ENCODE data around the gene UPF2. TPM values are rescaled to one million over a fixed set of nuclear protein-coding genes. Genes with fewer than 3 reads are reported as not detected.

Gene UPF2
- total and polyA plus RNA-seq, 2 of the 13 experiments (the other 11 are each of a cell fraction or from before 2014, with no cell fraction given) = 6.2 to 14.5 TPM

GRCh38 chr10:11918384-11918783 lies 124.2 kb downstream of the UPF2 start:
- Histone ChIP-seq H3K4me3 (replicated peaks in 1 of 3; ENCODE audit: insufficient read depth in 1 of 3, low read depth in 2 of 3, low read length in 3 of 3) (no peak overlapping the region), H3K36me3 (replicated peaks in 1 of 2; ENCODE audit: control insufficient read depth in 1 of 2, insufficient read depth in 2 of 2, low read length in 2 of 2) (peaks cover 7 to 29% of the 10 kb centered on the region in 2 experiments; a peak in 3 of 5 replicates), H3K9ac (ENCODE audit: insufficient read depth, low read depth, low read length) (no peak overlapping the region), H3K79me2 (ENCODE audit: insufficient read depth, low read length) (no peaks in the 10 kb centered on the region), H3K4me2 (ENCODE audit: low read depth, low read length) (no peak overlapping the region), H3K9me3 (ENCODE audit: low read length) (no peaks in the 10 kb centered on the region), H3K4me1 (ENCODE audit: insufficient read depth, low read length) (peaks cover 22% of the 10 kb centered on the region), H4K20me1 (ENCODE audit: insufficient read depth, low read length) (no peaks in the 10 kb centered on the region), H2AFZ (ENCODE audit: low read length) (no peak overlapping the region), H3K27ac (ENCODE audit: extremely low read length, insufficient read depth, low read length) (no peak overlapping the region), H3K27me3 (ENCODE audit: control insufficient read depth in 1 of 2, insufficient read depth in 2 of 2, low read length in 2 of 2) (no peaks in the 10 kb centered on the region)
- ATAC-seq = peak; percentile 24; the same call in 1 of the 3 replicates
- BruUV-seq (replicated peaks) = no TSS peak
- in situ Hi-C loops (cut with HindIII; ENCODE audit: extremely low pct_ligation_motif_present, low pct_unique_long_range_greater_than_20kb) (no loop called here), intact Hi-C loops (cut with micrococcal nuclease; ENCODE audit: unreplicated experiment) (loop anchor here (5.0 kb wide), 1 partner anchor 69 kb away; no protein-coding TSS in a partner anchor)
- TF ChIP-seq CBX5 (CRISPR knock-in tag; IDR thresholded peaks at IDR 0.05; ENCODE audit: borderline replicate concordance) (no peak), ZBTB33 (CRISPR knock-in tag; IDR thresholded peaks at IDR 0.05) (peak; percentile 33; the same call in 1 of the 2 replicates), ZBTB38 (CRISPR knock-in tag; IDR thresholded peaks at IDR 0.05) (peak; percentile 61; the same call in 1 of the 2 replicates)
- POLR2A ChIA-PET = no interaction called here
- WGBS (ENCODE audit: low lambda C conversion rate) = 68% methylated on average over 8 of the region's 8 CpGs
- FAIRE-seq = no peak
- CTCF ChIA-PET (ENCODE audit: low intra/inter-chr PET ratio, low total read pairs) = no interaction called here
- DNase-seq (ENCODE audit: low spot score) = no peak

GRCh38 chr10:11913079-11913641 lies 129.4 kb downstream of the UPF2 start:
- no peak overlapping the region for H3K9ac ChIP-seq (ENCODE audit: insufficient read depth, low read depth, low read length)
- H3K9me3 ChIP-seq (ENCODE audit: low read length) = no peaks in the 10 kb centered on the region
- H3K27me3 ChIP-seq (ENCODE audit: control insufficient read depth in 1 of 2, insufficient read depth in 2 of 2, low read length in 2 of 2) = no peaks in the 10 kb centered on the region; a peak in 1 of 5 replicates
- TF ChIP-seq ZNF687 (CRISPR knock-in tag; IDR thresholded peaks at IDR 0.05) = peak; percentile 8; the same call in 1 of the 2 replicates
- no peak for TF ChIP-seq CREB3 (CRISPR knock-in tag; IDR thresholded peaks at IDR 0.05)
- ChIA-PET POLR2A (interaction anchor here (1.2 kb wide), 1 partner anchor 15 kb away, joined by 3 read pairs; no protein-coding TSS in a partner anchor), CTCF (ENCODE audit: low intra/inter-chr PET ratio, low total read pairs) (no interaction called here)
- peak overlapping the region; percentile 64 for H2AFZ ChIP-seq (ENCODE audit: low read length)
- no peaks in the 10 kb centered on the region for H4K20me1 ChIP-seq (ENCODE audit: insufficient read depth, low read length)
- H3K36me3 ChIP-seq (replicated peaks in 1 of 2; ENCODE audit: control insufficient read depth in 1 of 2, insufficient read depth in 2 of 2, low read length in 2 of 2) = no peaks in the 10 kb centered on the region
- in situ Hi-C loops (cut with HindIII; ENCODE audit: extremely low pct_ligation_motif_present, low pct_unique_long_range_greater_than_20kb) = no loop called here
- no peak overlapping the region for H3K27ac ChIP-seq (ENCODE audit: extremely low read length, insufficient read depth, low read length)
- WGBS (ENCODE audit: low lambda C conversion rate) = 40% methylated on average over 8 of the region's 11 CpGs
- BruUV-seq (replicated peaks) = no TSS peak
- peak overlapping the region; percentile 67 for H3K4me2 ChIP-seq (ENCODE audit: low read depth, low read length)
- ATAC-seq (peak; percentile 38), DNase-seq (ENCODE audit: low spot score) (no peak), FAIRE-seq (no peak)
- intact Hi-C loops (cut with micrococcal nuclease; ENCODE audit: unreplicated experiment) = no loop called here
- H3K79me2 ChIP-seq (ENCODE audit: insufficient read depth, low read length) = no peaks in the 10 kb centered on the region
- H3K4me1 ChIP-seq (ENCODE audit: insufficient read depth, low read length) = peaks cover 32% of the 10 kb centered on the region
- peak overlapping the region in 2 of 3 experiments; percentile 35 to 40; a peak in 4 of 6 replicates for H3K4me3 ChIP-seq (replicated peaks in 1 of 3; ENCODE audit: insufficient read depth in 1 of 3, low read depth in 2 of 3, low read length in 3 of 3)
